Neural crest cell (in vitro differentiated cells): Measurements from ENCODE around the gene BCL7A. TPM values are rescaled to one million over a fixed set of nuclear protein-coding genes. Genes with fewer than 3 reads are reported as not detected.

Source experiments
- DNase-seq: peaks from one replicate; pipeline ENCODE4 v3.0.0; 2021; ENCODE audit warnings: low read depth, mixed read lengths, low spot score
- H3K27ac Mint-ChIP-seq: one replicate; pipeline ENCODE4 v1.8.0; 2021; ENCODE audit warnings: mild to moderate bottlenecking, mixed read lengths; ENCODE audit not compliant: unreplicated experiment
- H3K27me3 Mint-ChIP-seq: 2 replicates; pipeline ENCODE4 v1.8.0; 2021; ENCODE audit warnings: low read depth, mild to moderate bottlenecking, mixed read lengths
- H3K36me3 Mint-ChIP-seq: 2 replicates; pipeline ENCODE4 v1.8.0; 2021; ENCODE audit warnings: low read depth, mild to moderate bottlenecking, mixed read lengths
- H3K4me1 Mint-ChIP-seq: 2 replicates; pipeline ENCODE4 v1.8.0; 2021; ENCODE audit warnings: mixed read lengths
- H3K4me3 Mint-ChIP-seq: one replicate; pipeline ENCODE4 v1.8.0; 2021; ENCODE audit warnings: mild to moderate bottlenecking, mixed read lengths
- H3K9me3 Mint-ChIP-seq: 2 replicates; pipeline ENCODE4 v1.8.0; 2021; ENCODE audit warnings: mixed read lengths
- CTCF ChIP-seq: fragments of 200-600 bp; sonication (generic); conservative IDR thresholded peaks from 2 replicates; pipeline ENCODE4 v1.5.0; 2021; ENCODE audit warnings: antibody characterized with exemption, mild to moderate bottlenecking
- total RNA-seq: library from RNA; stranded (reverse); gene quantifications from 2 replicates; pipeline ENCODE4 v1.2.1, GENCODE V29; 2021

Gene BCL7A
- total RNA-seq, 1 donor from 2014 or later: 57.4 TPM

DNA sequence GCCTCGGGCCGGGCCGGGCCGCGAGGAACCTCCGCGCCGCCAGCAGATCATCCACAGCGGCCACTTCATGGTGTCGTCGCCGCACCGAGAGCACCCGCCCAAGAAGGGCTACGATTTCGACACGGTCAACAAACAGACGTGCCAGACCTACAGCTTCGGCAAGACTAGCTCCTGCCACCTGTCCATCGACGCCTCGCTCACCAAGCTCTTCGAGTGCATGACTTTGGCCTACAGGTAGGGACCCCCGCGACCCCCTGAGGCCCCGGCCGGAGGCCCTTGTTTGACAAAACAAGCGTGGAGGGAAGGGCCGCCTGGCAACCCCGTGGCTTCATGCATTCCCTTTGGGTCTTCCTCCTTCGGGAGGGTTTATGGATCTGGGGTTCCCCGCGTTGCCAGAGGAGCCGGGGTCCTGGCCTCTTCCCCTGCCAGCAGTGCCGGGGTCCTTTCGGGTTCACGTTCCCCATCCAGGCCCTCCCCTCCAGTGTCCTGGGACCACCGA is 57.4 kb downstream of the BCL7A start:
- Mint-ChIP-seq H3K27me3 (peaks cover 17% of the 10 kb centered on the region), H3K4me3 (peak overlapping the region; percentile 89), H3K36me3 (peaks cover 3% of the 10 kb centered on the region), H3K27ac (peak overlapping the region; percentile 89), H3K9me3 (no peaks in the 10 kb centered on the region), H3K4me1 (peaks cover 44% of the 10 kb centered on the region)
- TF ChIP-seq CTCF: no peak
- DNase-seq: peak; percentile 27

- Mint-ChIP-seq H3K27me3 (peaks cover 17% of the 10 kb centered on the region), H3K9me3 (no peaks in the 10 kb centered on the region), H3K4me1 (peaks cover 44% of the 10 kb centered on the region), H3K27ac (peak overlapping the region; percentile 16), H3K36me3 (peaks cover 3% of the 10 kb centered on the region), H3K4me3 (peak overlapping the region; percentile 89)
- no peak for DNase-seq
- TF ChIP-seq CTCF: no peak
Observed at GRCh38 chr12:122079532-122080081, 57.9 kb downstream of the BCL7A start.

DNA sequence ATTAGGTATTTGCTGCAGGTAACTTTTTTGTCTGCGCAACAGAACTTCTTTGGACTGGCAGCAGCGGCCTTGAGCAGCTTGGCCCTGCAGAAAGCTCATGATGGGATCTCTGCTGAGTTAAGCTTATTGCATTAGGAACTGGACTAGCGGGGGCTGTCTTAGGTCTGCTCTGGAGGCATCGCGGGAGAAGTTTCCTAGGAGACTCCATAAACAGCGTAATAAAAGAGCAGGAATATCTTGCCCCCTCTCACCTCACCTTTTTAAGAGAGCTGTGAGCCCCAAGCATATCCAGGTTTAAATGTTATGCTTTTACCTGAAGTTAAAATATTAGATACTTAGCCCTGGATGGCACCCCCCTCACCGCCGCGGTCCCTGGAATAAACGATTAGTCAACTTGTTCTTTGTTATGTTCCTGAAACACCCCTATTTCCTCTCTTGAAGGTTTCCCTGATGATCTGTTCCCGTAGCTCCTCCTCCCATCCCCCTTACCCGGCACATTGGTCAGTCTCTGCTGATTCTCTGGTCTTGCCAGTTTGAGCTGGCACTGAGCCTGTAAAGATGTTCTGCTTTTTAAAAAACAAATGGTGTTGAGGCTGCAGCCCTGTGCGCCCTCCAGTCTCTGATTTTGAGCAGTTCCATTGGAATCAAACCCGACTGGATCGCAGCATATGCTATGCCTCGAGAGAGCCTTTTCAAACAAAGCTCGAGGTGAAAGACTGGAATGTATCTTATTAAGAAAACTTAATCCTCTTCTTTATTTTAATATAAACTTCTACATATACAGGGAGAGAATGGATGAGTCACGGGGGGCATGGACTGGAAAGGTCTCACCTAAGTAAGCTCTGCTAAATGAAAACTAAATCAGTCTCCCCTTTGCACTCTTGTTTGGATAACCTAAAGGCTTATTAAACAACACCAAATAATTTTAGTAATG is 58.7 kb downstream of the BCL7A start:
- H3K4me1 Mint-ChIP-seq: peaks cover 44% of the 10 kb centered on the region
- no peaks in the 10 kb centered on the region for H3K9me3 Mint-ChIP-seq
- peak overlapping the region; percentile 89 for H3K4me3 Mint-ChIP-seq
- TF ChIP-seq CTCF: no peak
- H3K27me3 Mint-ChIP-seq: peaks cover 17% of the 10 kb centered on the region
- H3K27ac Mint-ChIP-seq: peak overlapping the region; percentile 16
- peaks cover 3% of the 10 kb centered on the region for H3K36me3 Mint-ChIP-seq
- no peak for DNase-seq

DNA sequence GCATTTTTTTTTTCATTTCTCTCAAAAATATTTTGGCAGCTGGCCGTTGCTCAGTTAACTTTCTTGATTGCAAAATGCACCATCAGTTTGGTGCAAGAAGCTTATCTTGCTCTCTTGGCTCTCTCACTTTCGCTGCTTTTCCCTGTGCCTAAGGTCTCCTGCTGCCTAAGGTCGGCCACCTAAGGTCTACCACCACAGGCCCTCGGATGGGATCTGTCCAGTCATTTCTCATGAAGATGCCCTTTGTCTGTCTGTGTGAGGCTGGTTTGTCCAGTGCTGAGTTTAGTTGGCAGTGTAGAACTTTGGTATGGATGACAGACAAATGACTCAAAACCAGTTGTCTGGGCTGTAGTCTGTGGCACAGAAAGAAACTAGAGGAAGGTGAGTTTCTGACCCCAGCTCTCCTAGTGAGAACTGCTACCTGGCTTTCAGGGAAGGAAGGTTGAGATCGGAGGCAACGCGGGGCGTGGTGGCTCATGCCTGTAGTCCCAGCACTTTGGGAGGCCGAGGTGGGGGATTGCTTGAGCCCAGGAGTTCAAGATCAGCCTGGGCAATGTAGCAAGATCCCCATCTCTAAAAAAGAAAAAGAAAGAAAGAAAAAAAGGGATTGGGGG is 59.5 kb downstream of the BCL7A start:
- peaks cover 48% of the 10 kb centered on the region for H3K4me1 Mint-ChIP-seq
- no peak overlapping the region for H3K27ac Mint-ChIP-seq
- TF ChIP-seq CTCF: no peak
- H3K36me3 Mint-ChIP-seq: peaks cover 3% of the 10 kb centered on the region
- H3K4me3 Mint-ChIP-seq: peak overlapping the region; percentile 38
- peaks cover 17% of the 10 kb centered on the region for H3K27me3 Mint-ChIP-seq
- H3K9me3 Mint-ChIP-seq: no peaks in the 10 kb centered on the region
- no peak for DNase-seq

GRCh38 chr12:122081697-122082221 is 60.1 kb downstream of the BCL7A start:
- peak overlapping the region; percentile 50 for H3K4me3 Mint-ChIP-seq

More at GRCh38 chr12:122081697-122082221, 60.1 kb downstream of the BCL7A start:
- no peak for DNase-seq
- TF ChIP-seq CTCF: no peak
- peaks cover 3% of the 10 kb centered on the region for H3K36me3 Mint-ChIP-seq
- H3K4me1 Mint-ChIP-seq: peaks cover 48% of the 10 kb centered on the region
- no peaks in the 10 kb centered on the region for H3K9me3 Mint-ChIP-seq
- peaks cover 17% of the 10 kb centered on the region for H3K27me3 Mint-ChIP-seq
- H3K27ac Mint-ChIP-seq: no peak overlapping the region
